GM12864 (cell line): ENCODE data around the gene SLC5A2.
"Not testable (repeated sequence)": the region's sequence is repeated elsewhere in the genome, so short reads cannot be mapped to it uniquely, and the experiment has no call there.

Experiments
- DNase-seq: peaks from one replicate; pipeline ENCODE4 v3.0.0-alpha.2; 2011; ENCODE audit warnings: low read depth
- H3K4me3 ChIP-seq: 2 replicates; pipeline ENCODE4 v1.5.1; 2011; ENCODE audit warnings: mild to moderate bottlenecking, low read depth, low read length, control low read depth
- CTCF ChIP-seq: IDR thresholded peaks from 2 replicates; pipeline ENCODE4 v1.5.1; 2011; ENCODE audit warnings: low read depth, mild to moderate bottlenecking, moderate library complexity, low read length, control low read depth, inconsistent platforms; ENCODE audit errors: missing control alignments

Gene SLC5A2

GRCh38 chr16:31441956-31442355 lies 41.0 kb upstream of the SLC5A2 start:
- TF ChIP-seq CTCF = no peak
- DNase-seq = no peak
- H3K4me3 ChIP-seq = no peak overlapping the region; the same call in 1 of the 2 replicates

GRCh38 chr16:31445931-31446330 lies 37.0 kb upstream of the SLC5A2 start:
- H3K4me3 ChIP-seq, DNase-seq: not testable (repeated sequence)

- no peak for DNase-seq
- no peak for TF ChIP-seq CTCF
- no peak overlapping the region for H3K4me3 ChIP-seq
Measured at GRCh38 chr16:31451201-31451600, 31.7 kb upstream of the SLC5A2 start.

- no peak for DNase-seq
- no peak overlapping the region for H3K4me3 ChIP-seq
- TF ChIP-seq CTCF = peak; percentile 37
Measured at GRCh38 chr16:31451681-31452351, 31.1 kb upstream of the SLC5A2 start.

GRCh38 chr16:31452631-31453106 lies 30.3 kb upstream of the SLC5A2 start:
- H3K4me3 ChIP-seq = no peak overlapping the region
- no peak for DNase-seq

GRCh38 chr16:31453255-31454204 lies 29.4 kb upstream of the SLC5A2 start:
- no peak for TF ChIP-seq CTCF
- no peak overlapping the region for H3K4me3 ChIP-seq
- DNase-seq = no peak

More at GRCh38 chr16:31452631-31453106, 30.3 kb upstream of the SLC5A2 start:
- TF ChIP-seq CTCF = no peak

- no peak overlapping the region for H3K4me3 ChIP-seq
- DNase-seq = no peak
- peak; percentile 71 for TF ChIP-seq CTCF
Measured at GRCh38 chr16:31455601-31456314, 27.2 kb upstream of the SLC5A2 start.
